Measurements from ENCODE around the gene PML. TPM values are rescaled to one million over a fixed set of nuclear protein-coding genes. Genes with fewer than 3 reads are reported as not detected.

PML gene
- total RNA-seq, 1 experiment from 2014 or later, result 47.7 TPM

DNA sequence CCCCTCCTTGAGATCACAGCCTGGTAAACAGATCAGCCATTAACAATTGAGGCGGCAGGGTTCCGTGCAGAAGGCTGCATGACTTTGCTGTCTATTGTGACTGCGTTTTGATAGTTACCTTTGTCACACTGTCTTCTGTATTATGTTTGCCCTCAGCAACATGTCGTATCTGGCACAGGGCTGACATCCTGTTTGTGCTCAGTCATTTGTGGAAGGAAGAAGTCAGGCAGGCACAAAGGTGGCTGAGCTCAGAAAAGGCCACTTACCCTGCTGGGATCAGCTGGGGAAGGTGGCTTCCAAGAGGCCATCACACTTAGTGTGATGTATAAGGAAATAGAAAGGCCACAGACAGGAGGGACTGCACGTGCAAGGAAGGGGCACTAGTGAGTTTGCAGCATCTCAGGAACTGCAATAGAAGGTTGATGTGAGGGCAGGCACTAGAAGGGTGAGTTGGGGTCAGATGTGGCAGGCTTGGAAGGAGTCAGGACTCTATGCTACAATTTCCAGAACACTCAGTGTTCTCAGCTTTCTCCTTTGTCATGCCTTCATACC is 13.4 kb downstream of the PML start (continued):
- TF ChIP-seq E2F4 (CRISPR knock-in tag; IDR thresholded peaks at IDR 0.05; ENCODE audit: borderline replicate concordance, low read depth) (no peak), ZSCAN18 (CRISPR knock-in tag; IDR thresholded peaks at IDR 0.05) (no peak), SMAD4 (CRISPR knock-in tag; IDR thresholded peaks at IDR 0.05) (no peak), FOXP1 (CRISPR knock-in tag; IDR thresholded peaks at IDR 0.05; ENCODE audit: borderline replicate concordance) (no peak)

DNA sequence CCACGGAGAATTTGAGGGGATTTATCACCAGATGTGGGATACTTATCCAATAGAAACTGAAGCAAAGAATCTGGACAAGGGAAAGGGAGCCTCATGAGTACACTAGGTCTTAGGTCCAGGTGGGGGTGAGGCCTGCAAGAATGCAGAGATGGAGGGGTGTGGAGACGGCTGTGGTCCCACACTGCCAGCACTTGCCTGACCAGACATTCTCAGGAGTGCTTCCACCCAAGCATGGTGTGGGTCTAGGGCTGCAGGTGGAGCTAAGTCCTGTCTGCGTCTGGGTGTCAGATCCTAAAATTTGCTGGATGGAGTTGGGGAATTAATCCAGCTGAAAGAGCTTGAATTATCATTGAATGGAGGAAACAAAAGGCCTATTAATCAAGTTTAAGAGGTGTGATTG is 14.4 kb downstream of the PML start:
- ATAC-seq, result no peak
- Mint-ChIP-seq H3K36me3 (peaks cover 12% of the 10 kb centered on the region), H3K9me3 (no peaks in the 10 kb centered on the region), H3K4me3 (no peak overlapping the region), H3K27me3 (ENCODE audit: low read depth) (no peaks in the 10 kb centered on the region), H3K27ac (0 out of 2 replicates have a peak overlapping the region, but pooled peaks have one; percentile 34), H3K4me1 (peaks cover 7% of the 10 kb centered on the region; the same call in 1 of the 2 replicates)
- TF ChIP-seq ZNF396 (CRISPR knock-in tag; IDR thresholded peaks at IDR 0.05; ENCODE audit: borderline replicate concordance), result no peak
- TF ChIP-seq RORB (CRISPR knock-in tag; IDR thresholded peaks at IDR 0.05), result no peak
- CTCF ChIA-PET, result interaction anchor here (2.7 kb wide), 1 partner anchor 36 kb away, joined by 13 read pairs; no protein-coding TSS in a partner anchor
- no peak for DNase-seq (ENCODE audit: low spot score)
- POLR2A ChIA-PET, result no interaction called here

- no peak overlapping the region for H3K4me3 Mint-ChIP-seq
- ChIA-PET CTCF (interaction anchor here (0.7 to 2.7 kb wide), 6 partner anchors 12 to 38 kb away, joined by 3 to 13 read pairs (median 6); partner anchors contain the start of genes PML and STOML1), POLR2A (interaction anchor here (0.6 to 1.1 kb wide), 2 partner anchors 17 to 258 kb away, joined by 3 to 4 read pairs; partner anchors contain the start of gene PML)
- no peaks in the 10 kb centered on the region for H3K9me3 Mint-ChIP-seq
- H3K27me3 Mint-ChIP-seq (ENCODE audit: low read depth), result no peaks in the 10 kb centered on the region
- H3K4me1 Mint-ChIP-seq, result peaks cover 7% of the 10 kb centered on the region; the same call in 1 of the 2 replicates
- H3K36me3 Mint-ChIP-seq, result peaks cover 13% of the 10 kb centered on the region; the same call in 1 of the 2 replicates
- no peak for TF ChIP-seq SOX15 (CRISPR knock-in tag; IDR thresholded peaks at IDR 0.05)
- no peak for TF ChIP-seq ATF6 (CRISPR knock-in tag; IDR thresholded peaks at IDR 0.05)
- TF ChIP-seq TP53 (CRISPR knock-in tag; IDR thresholded peaks at IDR 0.05), result no peak
- no peak for TF ChIP-seq CBFB (CRISPR knock-in tag; IDR thresholded peaks at IDR 0.05; ENCODE audit: low read depth)
- DNase-seq (ENCODE audit: low spot score) (no peak), ATAC-seq (no peak)
- H3K27ac Mint-ChIP-seq, result no peak overlapping the region; the same call in 1 of the 2 replicates
Measured at GRCh38 chr15:74010929-74011540, 16.5 kb downstream of the PML start.

GRCh38 chr15:74011610-74012009 is 17.1 kb downstream of the PML start:
- TF ChIP-seq E2F1 (CRISPR knock-in tag; IDR thresholded peaks at IDR 0.05) (no peak), GTF2I (CRISPR knock-in tag; conservative IDR thresholded peaks at IDR 0.05) (no peak), ELF4 (CRISPR knock-in tag; IDR thresholded peaks at IDR 0.05; ENCODE audit: low read depth) (no peak)
- H3K36me3 Mint-ChIP-seq, result peaks cover 10% of the 10 kb centered on the region; the same call in 1 of the 2 replicates
- H3K9me3 Mint-ChIP-seq, result no peaks in the 10 kb centered on the region
- H3K4me1 Mint-ChIP-seq, result peaks cover 7% of the 10 kb centered on the region; the same call in 1 of the 2 replicates
- DNase-seq (ENCODE audit: low spot score) (no peak), ATAC-seq (no peak)
- H3K27ac Mint-ChIP-seq, result peak overlapping the region; percentile 33; the same call in 1 of the 2 replicates
- ChIA-PET CTCF (interaction anchor here (0.7 to 2.4 kb wide), 3 partner anchors 17 to 39 kb away, joined by 3 to 8 read pairs (median 3); partner anchors contain the start of gene PML), POLR2A (no interaction called here)
- H3K27me3 Mint-ChIP-seq (ENCODE audit: low read depth), result no peaks in the 10 kb centered on the region
- no peak overlapping the region for H3K4me3 Mint-ChIP-seq
